Stimulated activated CD4-positive, alpha-beta T cell treated with anti-CD3 and anti-CD28 coated beads, Interleukin-12 subunit alpha, Interleukin-12 subunit beta, amount 100 ng/mL, for 4 hours (primary cell): ENCODE measurements around the gene SCAPER.
"Not testable (repeated sequence)": the region's sequence is repeated elsewhere in the genome, so short reads cannot be mapped to it uniquely, and the experiment has no call there.

ENCODE experiments used
- DNase-seq: peaks from one replicate; pipeline ENCODE4 v3.0.0-alpha.2; 2020

The SCAPER gene

DNA sequence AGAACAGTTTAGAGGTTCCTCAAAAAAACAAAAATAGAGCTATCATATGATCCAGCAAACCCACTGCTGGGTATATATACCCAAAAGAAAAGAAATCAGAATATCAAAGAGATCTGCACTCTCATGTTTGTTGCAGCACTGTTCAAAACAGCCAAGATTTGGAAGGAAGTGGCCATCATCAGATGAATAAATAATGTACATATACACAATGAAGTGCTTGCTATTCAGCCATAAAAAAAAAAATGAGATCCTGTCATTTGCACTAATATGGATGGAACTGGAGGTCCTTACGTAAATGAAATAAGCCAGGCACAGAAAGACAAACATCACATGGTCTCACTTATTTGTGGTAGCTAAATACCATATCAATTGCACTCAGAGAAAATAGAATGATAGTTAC lies 58.4 kb downstream of the SCAPER start:
- no peak for DNase-seq

DNA sequence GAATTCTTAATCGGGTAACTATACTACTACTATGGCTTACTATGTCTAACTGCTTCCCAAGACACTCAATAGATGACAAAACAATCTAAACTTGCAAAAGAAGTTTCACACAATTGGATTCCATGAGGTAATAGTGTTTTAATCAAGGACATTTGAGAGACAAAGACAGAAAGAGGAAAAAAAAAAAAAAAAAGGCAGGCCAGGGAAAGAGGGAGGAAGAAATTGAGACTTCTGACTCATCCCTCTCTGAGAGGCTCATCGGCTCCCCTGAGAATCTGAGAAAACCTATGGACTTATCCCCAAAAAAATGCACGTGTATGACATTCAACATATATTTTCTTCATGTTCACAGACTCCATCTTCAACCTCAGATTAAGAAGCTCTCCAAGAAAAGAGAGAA lies 61.0 kb downstream of the SCAPER start:
- no peak for DNase-seq

DNA sequence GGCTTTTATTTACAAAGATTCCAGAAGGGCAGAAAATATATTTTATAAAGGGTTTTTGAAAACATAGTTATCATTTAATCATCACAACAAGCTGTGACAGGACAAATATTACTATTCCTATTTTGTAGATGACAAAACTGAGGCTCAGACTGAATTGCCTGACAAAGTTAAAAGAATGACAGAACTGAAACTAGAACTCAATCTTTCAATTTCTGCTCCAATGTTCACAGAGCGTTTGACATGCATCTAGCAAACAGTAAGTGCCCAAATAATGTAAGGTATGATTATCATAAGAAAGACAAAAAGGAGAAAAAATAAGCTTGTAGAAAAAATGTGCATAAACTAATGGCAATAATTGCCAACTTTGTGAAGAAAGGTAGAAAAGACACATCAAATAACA lies 61.9 kb downstream of the SCAPER start:
- DNase-seq, result no peak

- no peak for DNase-seq
Observed at GRCh38 chr15:76840830-76841460, 64.2 kb downstream of the SCAPER start.

GRCh38 chr15:76839173-76839572 lies 66.0 kb downstream of the SCAPER start:
- no peak for DNase-seq

GRCh38 chr15:76837474-76837873 lies 67.7 kb downstream of the SCAPER start:
- DNase-seq, result no peak

DNA sequence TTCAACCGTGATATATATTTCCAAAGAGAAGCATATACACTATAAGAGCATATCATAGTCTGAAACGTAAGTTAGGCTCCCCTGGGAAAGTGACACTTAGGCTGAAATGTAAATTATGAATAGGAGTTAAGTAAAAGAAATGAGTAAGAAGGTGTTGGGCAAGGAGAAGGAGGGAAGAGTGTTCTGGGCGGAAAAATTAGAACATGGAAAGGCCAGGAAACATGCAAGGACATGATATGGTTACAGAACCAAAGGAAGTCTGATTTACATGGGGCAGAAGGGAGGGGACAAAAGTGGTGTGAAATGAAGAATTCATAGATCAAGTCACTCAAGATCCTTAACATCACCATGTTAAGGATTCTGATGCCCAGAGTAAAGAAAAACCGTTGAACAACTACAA lies 75.2 kb downstream of the SCAPER start:
- DNase-seq, result no peak

GRCh38 chr15:76823890-76824289 lies 81.2 kb downstream of the SCAPER start:
- DNase-seq, result no peak

GRCh38 chr15:76823303-76823702 lies 81.8 kb downstream of the SCAPER start:
- no peak for DNase-seq

DNA sequence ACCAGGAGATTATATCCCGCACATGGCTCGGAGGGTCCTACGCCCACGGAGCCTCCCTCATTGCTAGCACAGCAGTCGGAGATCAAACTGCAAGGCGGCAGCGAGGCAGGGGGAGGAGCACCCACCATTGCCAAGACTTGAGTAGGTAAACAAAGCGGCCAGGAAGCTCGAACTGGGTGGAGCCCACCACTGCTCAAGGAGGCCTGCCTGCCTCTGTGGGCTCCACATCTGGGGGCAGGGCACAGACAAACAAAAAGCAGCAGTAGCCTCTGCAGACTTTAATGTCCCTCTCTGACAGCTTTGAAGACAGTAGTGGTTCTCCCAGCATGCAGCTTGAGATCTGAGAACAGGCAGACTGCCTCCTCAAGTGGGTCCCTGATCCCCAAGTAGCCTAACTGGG lies 86.2 kb downstream of the SCAPER start:
- DNase-seq, result not testable (repeated sequence)

GRCh38 chr15:76815421-76815820 lies 89.7 kb downstream of the SCAPER start:
- no peak for DNase-seq

- no peak for DNase-seq
Observed at GRCh38 chr15:76812381-76812780, 92.8 kb downstream of the SCAPER start.

DNA sequence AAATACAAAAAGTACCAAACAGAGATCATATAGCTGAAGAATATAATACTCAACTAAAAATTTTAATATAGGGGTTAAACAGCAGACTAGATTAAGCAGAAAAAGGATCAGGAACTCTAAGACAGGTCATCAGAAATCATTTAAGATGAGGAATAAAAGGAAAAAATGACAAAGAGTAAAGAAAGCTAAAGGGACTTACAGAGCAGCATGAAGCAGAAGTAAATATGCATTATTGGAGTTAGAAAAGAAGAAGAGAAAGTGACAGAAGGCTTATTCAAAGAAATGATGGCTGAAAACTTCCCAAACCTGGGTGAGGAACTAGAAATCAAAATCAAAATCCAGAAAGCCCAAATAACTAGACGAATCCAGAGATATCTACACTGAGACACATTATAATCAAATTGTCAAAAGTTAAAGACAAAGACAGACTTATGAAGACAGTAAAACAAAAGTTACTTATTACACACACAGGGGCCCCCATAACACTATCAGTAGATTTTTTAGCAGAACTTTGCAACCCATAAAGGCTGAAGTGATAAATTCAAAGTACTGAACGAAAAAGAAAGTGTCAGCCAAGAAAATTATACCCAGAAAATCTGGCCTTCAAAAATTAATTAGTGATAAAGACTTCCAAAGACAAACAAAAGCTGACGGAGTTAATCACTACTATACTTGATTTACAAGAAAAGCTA lies 95.6 kb downstream of the SCAPER start:
- no peak for DNase-seq

- no peak for DNase-seq
Observed at GRCh38 chr15:76803049-76803571, 102.0 kb downstream of the SCAPER start.

DNA sequence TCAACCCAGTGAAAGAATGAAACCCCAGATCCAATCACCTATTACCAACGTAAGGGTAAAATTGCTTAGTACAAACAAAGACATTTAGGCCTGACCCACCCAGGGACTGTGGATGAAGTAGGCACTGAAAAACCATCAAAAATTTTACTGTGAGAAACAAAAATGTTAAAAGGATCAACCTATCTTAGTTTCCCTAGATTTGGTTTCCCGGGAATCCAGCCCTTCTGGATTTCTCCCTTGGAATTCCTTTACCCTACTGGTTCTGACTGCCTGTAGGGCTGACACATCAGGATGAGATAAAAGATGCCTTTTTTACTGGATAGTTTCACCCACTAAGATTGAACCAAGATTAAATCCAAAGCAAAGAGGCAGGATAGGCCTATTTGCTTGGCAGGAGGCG lies 102.7 kb downstream of the SCAPER start:
- DNase-seq, result no peak

DNA sequence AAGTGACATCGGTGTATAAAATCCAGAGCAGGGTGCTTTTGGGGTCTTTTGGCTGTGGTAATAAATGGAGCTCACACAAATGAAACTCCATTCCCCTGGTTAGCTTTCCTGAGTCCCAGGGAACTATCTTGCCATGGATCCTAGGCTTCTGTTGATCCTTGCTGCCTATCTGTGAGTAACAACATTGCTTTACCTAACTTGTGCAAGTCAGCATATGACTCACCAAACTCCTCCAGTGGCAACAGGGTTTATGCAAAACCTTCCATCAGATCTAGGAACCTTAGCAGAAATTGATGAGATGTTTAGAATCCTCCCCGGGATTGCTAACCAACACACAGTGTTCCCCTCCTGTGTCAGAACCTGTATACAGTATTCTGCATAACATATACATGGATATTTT lies 105.4 kb downstream of the SCAPER start:
- no peak for DNase-seq

- DNase-seq, result no peak
Observed at GRCh38 chr15:76795217-76795616, 109.9 kb downstream of the SCAPER start.

DNA sequence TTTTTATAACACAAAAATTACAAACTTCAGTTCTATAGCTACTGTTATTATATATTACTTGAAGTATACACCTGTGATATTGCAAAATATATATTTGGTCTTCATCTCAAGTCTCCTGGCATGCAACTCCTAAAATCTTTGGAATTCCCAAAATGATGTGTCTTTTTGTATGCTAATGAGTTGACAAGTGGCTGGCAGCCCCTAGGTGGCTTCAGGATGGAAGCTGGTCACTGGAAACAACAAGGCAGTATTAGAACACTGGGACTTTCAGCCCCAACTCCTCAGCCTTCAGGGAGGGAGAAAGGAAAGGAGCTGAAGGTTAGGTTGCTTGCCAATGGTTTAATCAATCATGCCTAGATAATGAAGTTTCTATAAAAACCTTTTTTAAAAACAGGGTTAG lies 112.0 kb downstream of the SCAPER start:
- no peak for DNase-seq

DNA sequence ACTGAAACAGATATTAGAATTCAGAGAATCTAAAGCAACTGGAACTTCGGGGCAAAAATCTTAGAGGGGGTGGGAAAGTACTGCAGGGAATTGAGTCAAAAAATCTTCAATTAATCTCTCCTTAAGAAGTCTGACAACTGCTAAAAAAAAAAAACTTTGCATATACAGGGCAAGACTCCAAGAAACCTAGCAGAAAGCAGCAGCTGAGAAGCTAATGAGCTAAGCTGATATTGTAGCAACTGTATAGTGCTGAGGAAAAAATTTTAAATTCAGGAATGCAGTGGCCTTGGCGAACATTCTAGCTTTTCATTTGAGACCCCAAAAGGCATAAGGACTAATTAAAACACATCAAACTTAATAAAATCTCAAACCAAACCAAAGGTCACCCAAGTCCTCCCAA lies 113.6 kb downstream of the SCAPER start:
- DNase-seq, result no peak

GRCh38 chr15:76787273-76787672 lies 117.9 kb downstream of the SCAPER start:
- DNase-seq, result no peak

GRCh38 chr15:76776969-76777368 lies 128.2 kb downstream of the SCAPER start:
- no peak for DNase-seq

DNA sequence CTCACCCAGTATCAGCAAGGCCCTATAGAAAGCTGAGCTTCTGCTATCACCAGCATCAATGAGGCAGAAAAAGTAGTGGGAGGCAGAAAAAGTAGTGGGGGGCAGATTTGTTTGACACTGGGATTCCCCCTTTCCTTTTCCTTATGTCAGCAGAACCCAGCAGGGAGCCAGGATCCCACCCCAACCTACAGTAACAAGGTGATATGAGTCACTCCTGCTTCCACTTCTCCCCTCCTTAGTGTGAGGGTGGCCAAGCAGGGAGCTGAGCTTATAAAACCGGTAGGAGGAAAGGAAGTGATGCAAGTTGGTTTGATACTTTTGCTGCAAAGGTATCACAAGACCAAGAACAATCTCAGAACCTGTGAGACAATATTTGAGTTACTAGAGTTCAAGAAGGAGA lies 128.7 kb downstream of the SCAPER start:
- DNase-seq, result no peak

DNA sequence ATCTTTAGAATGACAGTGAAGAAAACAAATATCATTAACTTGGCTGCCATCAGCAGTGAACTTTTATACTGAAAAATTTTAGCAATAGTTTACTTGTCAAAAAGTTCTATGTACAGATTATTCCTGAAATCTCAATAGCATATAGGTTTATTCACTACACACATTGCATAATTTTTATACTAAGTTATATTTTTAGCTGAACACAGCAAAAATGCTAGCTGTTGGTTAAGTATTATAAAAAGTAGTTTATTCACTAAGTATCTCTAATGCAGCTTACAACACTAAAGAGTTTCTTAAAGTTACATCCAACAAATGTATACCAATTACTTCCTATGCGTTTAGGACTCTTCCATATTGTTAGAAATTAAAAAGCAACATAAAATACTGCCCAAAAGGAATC lies 131.9 kb downstream of the SCAPER start:
- no peak for DNase-seq

- DNase-seq, result no peak
Observed at GRCh38 chr15:76772776-76773175, 132.4 kb downstream of the SCAPER start.

GRCh38 chr15:76764004-76764403 lies 141.1 kb downstream of the SCAPER start:
- no peak for DNase-seq
